Measurements from ENCODE around the gene CDH5.

CDH5 gene

DNA sequence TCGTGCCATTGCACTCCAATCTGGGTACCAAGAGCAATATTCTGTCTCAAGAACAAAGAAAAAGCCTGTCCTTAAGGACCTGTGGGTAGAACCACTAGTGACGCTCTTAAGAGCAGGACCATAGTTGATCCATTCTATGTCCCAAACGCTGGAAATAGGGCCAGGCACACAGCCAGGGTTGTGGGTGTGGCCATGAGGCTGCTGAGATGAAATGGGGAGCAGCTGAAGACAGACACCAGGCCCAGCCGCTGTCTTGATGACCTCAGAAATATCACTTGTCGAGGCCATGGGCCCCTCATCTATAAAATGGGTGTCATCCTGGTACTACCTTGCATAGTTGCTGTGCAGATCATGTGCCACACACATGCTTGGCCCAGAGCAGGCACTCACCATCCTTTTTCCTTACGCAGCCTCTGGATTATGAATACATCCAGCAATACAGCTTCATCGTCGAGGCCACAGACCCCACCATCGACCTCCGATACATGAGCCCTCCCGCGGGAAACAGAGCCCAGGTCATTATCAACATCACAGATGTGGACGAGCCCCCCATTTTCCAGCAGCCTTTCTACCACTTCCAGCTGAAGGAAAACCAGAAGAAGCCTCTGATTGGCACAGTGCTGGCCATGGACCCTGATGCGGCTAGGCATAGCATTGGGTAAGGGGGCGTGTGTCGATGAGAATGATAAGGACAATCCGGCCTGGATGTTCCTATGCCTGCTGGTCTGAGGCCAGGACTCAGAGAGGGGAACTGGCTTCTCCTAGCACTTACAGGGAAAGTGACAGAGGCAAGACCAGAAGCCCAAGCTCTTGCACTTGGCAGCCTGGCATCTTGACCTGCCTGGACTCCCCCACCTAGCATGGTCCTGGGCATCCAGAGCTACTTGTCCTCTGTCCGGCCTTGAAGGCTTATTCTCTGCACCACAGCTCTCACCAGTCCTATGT lies 25.5 kb downstream of the CDH5 start:
- no peak for TF ChIP-seq SIN3A (IDR thresholded peaks at IDR 0.05; ENCODE audit: borderline replicate concordance, insufficient read depth, low read length)
- no peak for TF ChIP-seq POLR2AphosphoS5 (IDR thresholded peaks at IDR 0.05; ENCODE audit: low read depth, low read length)
- TF ChIP-seq REST (IDR thresholded peaks at IDR 0.05; ENCODE audit: insufficient read depth in 1 of 2, low read depth in 2 of 2, low read length in 2 of 2): no peak
- no peak for TF ChIP-seq FOXP2 (optimal IDR thresholded peaks at IDR 0.05; ENCODE audit: borderline replicate concordance, extremely low read depth, extremely low read length, insufficient read depth)
- TF ChIP-seq TAF1 (IDR thresholded peaks at IDR 0.05; ENCODE audit: borderline replicate concordance, insufficient read depth, low read length): no peak

DNA sequence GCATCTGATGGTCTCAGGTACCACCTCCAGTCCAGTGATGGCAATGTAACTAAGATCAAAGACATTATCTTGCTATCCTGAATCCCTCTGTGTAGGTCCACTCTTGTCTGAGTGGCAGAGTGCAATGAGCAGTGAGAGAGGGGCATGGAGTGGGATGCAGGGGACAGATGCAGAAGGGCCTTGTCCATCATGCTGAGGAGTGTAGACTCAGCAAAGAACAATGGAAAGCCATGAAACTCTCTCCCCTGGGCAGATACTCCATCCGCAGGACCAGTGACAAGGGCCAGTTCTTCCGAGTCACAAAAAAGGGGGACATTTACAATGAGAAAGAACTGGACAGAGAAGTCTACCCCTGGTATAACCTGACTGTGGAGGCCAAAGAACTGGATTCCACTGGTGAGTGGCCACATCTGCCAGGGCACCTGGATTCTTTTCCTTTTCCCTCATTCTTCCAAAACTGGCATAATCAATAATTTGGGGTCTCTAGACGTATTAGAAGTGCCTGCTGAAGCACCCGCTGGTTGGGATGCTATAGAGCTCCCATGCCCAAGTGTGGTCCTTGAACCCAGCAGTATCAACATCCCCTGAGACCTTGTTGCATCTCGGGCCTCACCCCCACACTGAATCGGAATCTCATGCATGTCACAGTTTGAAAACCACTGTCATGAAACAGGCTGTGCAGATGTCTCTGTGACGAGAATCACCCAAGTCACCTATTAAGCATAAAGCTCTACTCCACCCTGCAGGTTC lies 29.5 kb downstream of the CDH5 start:
- TF ChIP-seq FOXP2 (optimal IDR thresholded peaks at IDR 0.05; ENCODE audit: borderline replicate concordance, extremely low read depth, extremely low read length, insufficient read depth) (no peak), TAF1 (IDR thresholded peaks at IDR 0.05; ENCODE audit: borderline replicate concordance, insufficient read depth, low read length) (no peak), REST (IDR thresholded peaks at IDR 0.05; ENCODE audit: insufficient read depth in 1 of 2, low read depth in 2 of 2, low read length in 2 of 2) (no peak), SIN3A (IDR thresholded peaks at IDR 0.05; ENCODE audit: borderline replicate concordance, insufficient read depth, low read length) (no peak), POLR2AphosphoS5 (IDR thresholded peaks at IDR 0.05; ENCODE audit: low read depth, low read length) (no peak)

DNA sequence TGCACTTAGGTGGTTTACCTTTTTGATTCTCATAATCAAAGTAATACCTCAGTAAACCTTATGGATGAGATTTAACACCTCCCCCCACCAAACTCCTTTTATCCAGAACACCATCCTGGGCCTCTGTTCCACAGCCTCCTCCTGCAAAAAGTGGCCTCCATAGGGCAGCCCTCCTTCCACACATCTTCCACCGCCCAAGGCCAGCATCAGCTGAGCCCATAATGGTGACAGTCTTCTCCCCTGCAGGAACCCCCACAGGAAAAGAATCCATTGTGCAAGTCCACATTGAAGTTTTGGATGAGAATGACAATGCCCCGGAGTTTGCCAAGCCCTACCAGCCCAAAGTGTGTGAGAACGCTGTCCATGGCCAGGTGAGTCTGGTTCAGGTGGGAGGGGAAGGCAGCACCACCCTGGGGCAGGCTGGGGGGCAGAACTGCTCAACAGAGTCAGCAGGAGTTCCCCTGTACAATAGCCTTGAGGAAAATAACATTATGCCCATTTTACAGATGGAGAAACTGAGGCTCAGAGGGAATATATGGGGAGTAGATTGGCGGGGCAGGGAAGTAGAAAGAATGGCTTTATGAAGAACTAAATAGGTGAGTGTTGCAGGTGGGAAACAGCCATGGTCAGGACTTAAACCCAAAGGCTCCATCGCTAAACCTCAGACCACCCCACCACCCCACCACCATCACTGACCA lies 31.4 kb downstream of the CDH5 start:
- TF ChIP-seq SIN3A (IDR thresholded peaks at IDR 0.05; ENCODE audit: borderline replicate concordance, insufficient read depth, low read length): no peak
- no peak for TF ChIP-seq TAF1 (IDR thresholded peaks at IDR 0.05; ENCODE audit: borderline replicate concordance, insufficient read depth, low read length)
- TF ChIP-seq REST (IDR thresholded peaks at IDR 0.05; ENCODE audit: insufficient read depth in 1 of 2, low read depth in 2 of 2, low read length in 2 of 2): no peak

DNA sequence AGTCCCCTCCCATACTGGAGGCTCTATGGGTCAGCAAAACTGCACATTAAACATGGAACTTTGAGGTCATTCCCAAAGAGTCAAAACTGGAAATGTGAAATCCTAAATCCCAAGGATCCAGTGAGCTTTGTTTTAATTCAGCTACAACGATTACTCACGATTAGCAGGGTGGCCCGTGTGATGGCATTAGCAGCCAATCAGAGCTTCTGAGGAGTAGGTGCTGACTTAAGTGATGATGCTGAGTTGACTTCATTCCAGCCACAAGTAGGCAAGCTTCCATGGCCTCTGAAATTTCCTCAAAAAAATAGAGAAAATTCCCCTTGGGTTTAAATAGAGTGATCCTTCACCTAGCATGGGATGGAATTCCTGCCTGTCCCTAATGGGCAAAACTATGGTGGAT lies 32.5 kb downstream of the CDH5 start:
- TF ChIP-seq SIN3A (IDR thresholded peaks at IDR 0.05; ENCODE audit: borderline replicate concordance, insufficient read depth, low read length): no peak
- no peak for TF ChIP-seq FOXP2 (optimal IDR thresholded peaks at IDR 0.05; ENCODE audit: borderline replicate concordance, extremely low read depth, extremely low read length, insufficient read depth)
- no peak for TF ChIP-seq REST (IDR thresholded peaks at IDR 0.05; ENCODE audit: insufficient read depth in 1 of 2, low read depth in 2 of 2, low read length in 2 of 2)
- no peak for TF ChIP-seq POLR2AphosphoS5 (IDR thresholded peaks at IDR 0.05; ENCODE audit: low read depth, low read length)
- TF ChIP-seq TAF1 (IDR thresholded peaks at IDR 0.05; ENCODE audit: borderline replicate concordance, insufficient read depth, low read length): no peak

All from PFSK-1 (cell line).